OCI-LY7 (cell line): ENCODE results near the gene CNTN5. TPM values are rescaled to one million over a fixed set of nuclear protein-coding genes. Genes with fewer than 3 reads are reported as not detected.

ENCODE experiments used
- BruUV-seq: library from RNA; stranded (reverse); fragments of 400-500 nt; replicated peaks from 2 replicates; lab custom pipeline; 2021; lab: Mats Ljungman, UMichigan
- CTCF ChIA-PET: fragments of 300-600 bp; sonication (Branson Sonifier 250); formaldehyde crosslinking; loops from one replicate; lab custom pipeline; 2022; ENCODE audit warnings: antibody characterized with exemption; ENCODE audit not compliant: unreplicated experiment; lab: Charles Lee
- POLR2A ChIA-PET: fragments of 300-600 bp; sonication (Branson Sonifier 250); formaldehyde crosslinking; loops from one replicate; lab custom pipeline; 2022; ENCODE audit warnings: antibody characterized with exemption; lab: Charles Lee
- DNase-seq: peaks from one replicate; pipeline ENCODE4 v3.0.0-alpha.2; 2015; ENCODE audit warnings: low spot score
- H2AFZ ChIP-seq: fragments of 200-600 bp; sonication (generic), shearing (Covaris generic); 2 replicates; pipeline ENCODE4 v1.6.1; 2014; ENCODE audit warnings: mild to moderate bottlenecking, antibody characterized with exemption, low read length, moderate library complexity
- H3K27ac ChIP-seq: fragments of 200-600 bp; sonication (generic); 2 replicates; pipeline ENCODE4 v1.5.1; 2014; ENCODE audit warnings: mixed run types, low read depth, mild to moderate bottlenecking, moderate library complexity, low read length, inconsistent platforms; ENCODE audit not compliant: poor library complexity, severe bottlenecking
- H3K36me3 ChIP-seq: fragments of 200-600 bp; sonication (generic); 2 replicates; pipeline ENCODE4 v1.6.1; 2014; ENCODE audit warnings: mild to moderate bottlenecking, antibody characterized with exemption, low read length, moderate library complexity, mixed read lengths; ENCODE audit not compliant: insufficient read depth
- H3K4me1 ChIP-seq: fragments of 200-600 bp; sonication (generic); 2 replicates; pipeline ENCODE4 v1.5.1; 2014; ENCODE audit warnings: mild to moderate bottlenecking, low read length; ENCODE audit not compliant: insufficient read depth, poor library complexity, severe bottlenecking
- H3K4me2 ChIP-seq: fragments of 200-600 bp; sonication (generic); 2 replicates; pipeline ENCODE4 v1.6.1; 2014; ENCODE audit warnings: mild to moderate bottlenecking, low read length
- H3K4me3 ChIP-seq: fragments of 200-600 bp; sonication (generic); 2 replicates; pipeline ENCODE4 v1.5.1; 2014; ENCODE audit warnings: mild to moderate bottlenecking, low read depth, low read length; ENCODE audit not compliant: poor library complexity, severe bottlenecking
- H3K79me2 ChIP-seq: fragments of 200-600 bp; sonication (generic); 2 replicates; pipeline ENCODE4 v1.6.1; 2016; ENCODE audit warnings: low read depth, mild to moderate bottlenecking, low read length, moderate library complexity, mixed read lengths; ENCODE audit not compliant: insufficient read depth
- H3K9me2 ChIP-seq: fragments of 200-600 bp; sonication (generic); 2 replicates; pipeline ENCODE4 v1.6.1; 2016; ENCODE audit warnings: mild to moderate bottlenecking, low read length, mixed read lengths; ENCODE audit not compliant: insufficient read depth
- H3K9me3 ChIP-seq: fragments of 200-600 bp; sonication (generic); 2 replicates; pipeline ENCODE4 v1.6.1; 2014; ENCODE audit warnings: mild to moderate bottlenecking, mixed run types, low read length, mixed read lengths
- H4K20me1 ChIP-seq: fragments of 200-600 bp; sonication (generic); 2 replicates; pipeline ENCODE4 v1.6.1; 2014; ENCODE audit warnings: mild to moderate bottlenecking, antibody characterized with exemption, low read length, moderate library complexity, mixed read lengths; ENCODE audit not compliant: insufficient read depth
- CTCF ChIP-seq: fragments of 200-600 bp; sonication (generic); conservative IDR thresholded peaks from 2 replicates; pipeline ENCODE4 v1.5.1; 2014; ENCODE audit warnings: mild to moderate bottlenecking, antibody characterized with exemption, low read length, moderate library complexity, mixed read lengths
- EZH2phosphoT487 ChIP-seq: fragments of 200-600 bp; sonication (generic); IDR thresholded peaks from 2 replicates; pipeline ENCODE4 v1.6.1; 2018; ENCODE audit warnings: low read depth, borderline replicate concordance, mild to moderate bottlenecking, mixed run types, antibody characterized with exemption, low read length, moderate library complexity, mixed read lengths
- intact Hi-C: fragments of 100-400 bp; cut with micrococcal nuclease; formaldehyde crosslinking; loops from one replicate; pipeline ENCODE4 v1.10.0; 2022; ENCODE audit not compliant: unreplicated experiment
- total RNA-seq, 2 experiments: library from RNA; depleted of rRNA in 1 of 2; stranded (reverse); fragments of >200 nt in 1 of 2; shearing (Covaris generic) in 1 of 2; gene quantifications; 2 replicates each; pipeline ENCODE4 v1.2.3, GENCODE V29; 2014 to 2022

Gene CNTN5
- total RNA-seq, 2 experiments from 2014 or later: not detected

GRCh38 chr11:100080381-100080780, 1059.6 kb downstream of the CNTN5 start:
- no peaks in the 10 kb centered on the region for H4K20me1 ChIP-seq
- no peak overlapping the region for H3K4me3 ChIP-seq
- no TSS peak for BruUV-seq
- ChIA-PET POLR2A (no interaction called here), CTCF (no interaction called here)
- H3K9me3 ChIP-seq: no peaks in the 10 kb centered on the region
- H3K4me2 ChIP-seq: no peak overlapping the region
- H3K4me1 ChIP-seq: no peaks in the 10 kb centered on the region
- DNase-seq: no peak
- no peak overlapping the region for H3K27ac ChIP-seq
- TF ChIP-seq CTCF (no peak), EZH2phosphoT487 (no peak)
- intact Hi-C loops: no loop called here
- no peak overlapping the region for H2AFZ ChIP-seq
- no peaks in the 10 kb centered on the region for H3K79me2 ChIP-seq
- no peaks in the 10 kb centered on the region for H3K36me3 ChIP-seq
- no peaks in the 10 kb centered on the region for H3K9me2 ChIP-seq

GRCh38 chr11:100080821-100081220, 1060.1 kb downstream of the CNTN5 start:
- CTCF ChIA-PET: no interaction called here
- Histone ChIP-seq H3K79me2 (no peaks in the 10 kb centered on the region), H3K9me3 (no peaks in the 10 kb centered on the region), H3K9me2 (no peaks in the 10 kb centered on the region), H3K36me3 (no peaks in the 10 kb centered on the region), H3K27ac (no peak overlapping the region), H2AFZ (no peak overlapping the region), H4K20me1 (no peaks in the 10 kb centered on the region), H3K4me1 (no peaks in the 10 kb centered on the region), H3K4me3 (no peak overlapping the region), H3K4me2 (no peak overlapping the region)
- POLR2A ChIA-PET: interaction anchor here (0.9 kb wide), 1 partner anchor 21 kb away, joined by 3 read pairs; no protein-coding TSS in a partner anchor
- no peak for TF ChIP-seq EZH2phosphoT487
- TF ChIP-seq CTCF: no peak
- DNase-seq: no peak
- BruUV-seq: no TSS peak
- intact Hi-C loops: no loop called here

GRCh38 chr11:100093698-100094097, 1072.9 kb downstream of the CNTN5 start:
- intact Hi-C loops: no loop called here
- no peak for TF ChIP-seq CTCF
- no peak for TF ChIP-seq EZH2phosphoT487
- BruUV-seq: no TSS peak

More at GRCh38 chr11:100093698-100094097, 1072.9 kb downstream of the CNTN5 start:
- H3K9me2 ChIP-seq: no peaks in the 10 kb centered on the region
- no peaks in the 10 kb centered on the region for H3K4me1 ChIP-seq
- H3K4me3 ChIP-seq: no peak overlapping the region
- no peak for DNase-seq
- H4K20me1 ChIP-seq: no peaks in the 10 kb centered on the region
- POLR2A ChIA-PET: interaction anchor here (0.7 kb wide), 1 partner anchor 18 kb away, joined by 3 read pairs; no protein-coding TSS in a partner anchor
- no peak overlapping the region for H3K27ac ChIP-seq
- no peak overlapping the region for H3K4me2 ChIP-seq
- no peaks in the 10 kb centered on the region for H3K36me3 ChIP-seq
- no peak overlapping the region for H2AFZ ChIP-seq
- no peaks in the 10 kb centered on the region for H3K9me3 ChIP-seq
- CTCF ChIA-PET: no interaction called here
- no peaks in the 10 kb centered on the region for H3K79me2 ChIP-seq
